HG03575 (cell line): ENCODE data around the gene C21orf91.

Experiments
- ATAC-seq: cut with Tn5 transposase; IDR thresholded peaks from one replicate; pipeline ENCODE4 v1.9.1; 2021; ENCODE audit not compliant: unreplicated experiment, insufficient number of reproducible peaks, low FRiP score; ENCODE audit errors: extremely low read depth

Gene C21orf91

GRCh38 chr21:17799414-17800164 lies 19.6 kb downstream of the C21orf91 start:
- ATAC-seq: no peak

- no peak for ATAC-seq
Observed at GRCh38 chr21:17798796-17799195, 20.4 kb downstream of the C21orf91 start.

DNA sequence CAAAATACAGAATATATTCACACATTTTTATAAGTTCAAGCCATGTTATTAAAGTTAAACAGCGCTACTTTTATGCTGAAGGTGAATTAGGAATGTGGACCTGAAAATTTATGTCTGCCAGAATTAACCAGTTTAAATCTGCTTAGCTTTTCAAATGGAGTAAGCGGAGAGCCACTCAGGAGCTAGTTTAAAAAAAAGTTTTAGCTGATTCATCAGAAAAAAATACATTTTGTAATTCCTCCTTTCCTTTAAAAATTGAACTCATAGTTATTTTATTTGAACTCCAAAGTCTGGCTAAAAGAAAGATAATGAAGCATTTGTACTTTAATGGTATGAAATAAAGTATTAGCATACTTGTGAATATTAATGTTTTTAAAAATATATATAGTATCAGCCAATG lies 21.2 kb downstream of the C21orf91 start:
- ATAC-seq: no peak

DNA sequence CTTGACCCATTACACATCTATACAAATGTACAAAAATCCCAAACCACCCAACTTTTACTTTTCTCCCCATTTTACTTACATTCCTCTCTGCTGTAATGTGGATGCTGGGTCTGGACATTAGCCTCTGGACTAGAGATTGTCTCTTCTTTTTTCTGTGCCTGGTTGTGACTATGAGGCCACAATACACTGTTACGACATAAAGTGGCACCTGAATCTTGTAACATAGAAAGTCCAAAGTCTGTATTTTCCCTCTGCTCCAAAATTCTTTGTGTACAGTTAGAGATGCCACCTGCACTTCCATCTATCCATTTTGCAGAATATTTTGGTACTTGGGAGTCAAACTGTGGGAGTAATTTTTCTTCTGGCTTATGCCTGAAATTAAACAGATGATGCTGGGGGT lies 22.7 kb downstream of the C21orf91 start:
- ATAC-seq: no peak

GRCh38 chr21:17796037-17796403 lies 23.1 kb downstream of the C21orf91 start:
- no peak for ATAC-seq

- ATAC-seq: no peak
Observed at GRCh38 chr21:17795146-17796036, 23.8 kb downstream of the C21orf91 start.

DNA sequence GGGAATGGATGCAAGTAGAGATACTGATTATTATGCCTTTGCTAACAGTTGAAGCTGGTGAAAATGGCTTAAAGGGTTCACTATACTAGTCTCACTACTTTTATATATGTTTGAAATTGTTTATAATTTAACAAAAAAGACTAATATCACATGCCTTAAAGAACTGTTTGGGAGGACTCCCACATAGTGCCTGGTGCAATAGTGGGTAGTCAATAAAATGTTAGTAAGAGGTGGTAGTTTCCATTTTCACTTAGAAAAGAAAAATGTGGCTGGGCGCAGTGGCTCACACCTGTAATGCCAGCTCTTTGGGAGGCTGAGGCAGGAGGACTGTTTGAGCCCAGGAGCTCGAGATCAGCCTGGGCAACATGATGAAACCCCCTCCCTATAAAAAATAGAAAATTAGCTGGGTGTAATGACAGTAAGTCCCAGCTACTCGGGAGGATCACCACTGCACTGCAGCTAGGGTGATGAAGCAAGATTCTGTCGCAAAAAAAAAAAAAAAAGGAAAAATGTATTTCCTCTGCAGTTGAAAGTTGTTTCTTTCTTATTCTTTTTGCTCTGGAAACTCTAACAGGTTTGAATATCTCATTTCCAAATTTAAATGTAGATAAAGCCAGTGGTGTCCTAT lies 24.5 kb downstream of the C21orf91 start:
- ATAC-seq: no peak

DNA sequence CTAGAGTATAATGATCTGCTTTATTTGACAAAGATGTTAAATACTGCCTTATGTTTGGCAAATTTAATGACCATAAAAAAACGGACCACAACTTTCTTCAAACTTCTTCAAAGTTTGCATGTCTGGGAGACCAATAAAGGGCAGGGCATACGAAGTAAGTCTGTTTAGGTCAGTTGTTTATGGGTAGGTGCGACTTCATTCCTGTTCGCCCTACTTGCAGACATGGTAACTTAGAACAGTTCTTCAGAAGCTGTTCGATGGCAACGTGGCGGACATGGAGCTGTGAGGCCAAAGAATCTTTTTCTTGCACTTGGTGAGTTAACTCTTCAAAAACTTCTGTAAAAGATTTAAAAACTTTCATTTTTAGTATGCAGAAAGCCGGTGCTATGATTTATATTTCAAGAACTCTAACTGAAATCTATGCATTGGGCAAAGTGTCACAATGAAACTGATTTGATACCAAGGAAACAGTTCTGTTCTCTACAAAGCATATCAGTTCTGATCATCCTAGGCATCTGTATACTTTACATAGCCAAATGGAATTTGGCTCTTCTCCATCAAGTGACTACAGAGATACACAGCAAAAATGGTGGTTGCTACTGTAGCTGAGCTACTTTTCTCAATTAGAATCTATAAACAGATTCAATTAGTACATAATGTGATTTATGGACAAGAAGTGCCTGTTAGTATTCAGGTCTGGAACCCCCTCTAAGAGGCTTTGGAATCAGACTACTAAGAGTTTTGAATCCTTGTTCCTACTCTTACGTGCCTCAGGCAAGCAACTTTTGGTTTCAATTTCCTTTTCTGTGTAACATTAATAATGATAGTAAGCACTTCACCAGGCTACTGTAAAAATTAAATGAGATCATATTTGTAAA lies 25.7 kb downstream of the C21orf91 start:
- no peak for ATAC-seq

DNA sequence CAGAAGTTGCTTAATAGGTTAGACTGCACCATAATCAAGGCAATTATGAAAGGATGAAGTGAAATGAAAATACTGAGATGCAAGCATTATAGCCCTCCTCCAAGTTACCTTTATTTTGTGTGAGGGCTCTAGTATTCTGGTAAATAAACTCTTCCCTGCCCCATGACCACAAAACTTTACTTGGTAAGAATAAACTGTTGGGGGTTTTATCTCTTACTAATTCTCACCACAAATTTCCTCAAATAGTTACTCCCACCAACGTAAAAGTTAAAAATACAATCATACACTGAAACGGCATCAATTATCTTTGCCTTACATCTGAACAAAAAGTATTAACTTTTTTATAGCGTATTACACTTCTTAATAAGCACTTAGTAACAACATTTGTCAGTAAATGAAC lies 29.5 kb downstream of the C21orf91 start:
- no peak for ATAC-seq

DNA sequence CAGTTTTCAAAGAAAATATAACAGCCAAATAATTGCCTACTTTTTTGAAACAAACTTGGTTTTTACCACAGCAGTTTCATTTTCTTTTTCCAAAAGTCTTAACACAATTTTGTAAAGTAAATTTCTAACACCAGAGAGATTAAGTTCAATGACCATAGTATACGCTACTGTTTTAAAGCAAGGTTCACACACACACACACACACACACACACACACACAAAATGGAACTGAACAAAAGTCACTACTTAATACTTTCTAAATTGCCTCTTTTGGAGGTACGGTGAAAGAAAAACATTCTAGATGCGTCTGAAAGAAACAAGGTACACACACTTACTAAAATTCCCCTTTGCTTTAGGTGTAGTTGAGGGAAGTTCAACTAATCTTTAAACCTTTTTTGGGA lies 30.1 kb downstream of the C21orf91 start:
- no peak for ATAC-seq

DNA sequence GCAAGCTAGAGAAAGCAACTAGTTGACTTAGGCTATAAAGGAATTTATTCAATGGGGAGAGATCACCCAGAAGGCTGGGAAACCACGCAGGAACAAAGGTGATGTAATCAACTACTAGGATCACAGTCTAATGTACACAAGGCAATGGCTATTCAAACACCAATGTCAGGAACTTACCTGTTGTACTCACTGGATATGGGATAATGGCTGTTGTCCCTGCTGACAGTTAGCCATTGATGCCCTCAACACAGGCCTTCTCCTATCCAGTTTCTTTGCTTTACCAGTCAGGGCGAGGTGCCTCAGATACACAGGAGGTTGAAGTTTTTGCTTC lies 32.3 kb downstream of the C21orf91 start:
- ATAC-seq: no peak

GRCh38 chr21:17786071-17786850 lies 32.9 kb downstream of the C21orf91 start:
- no peak for ATAC-seq

DNA sequence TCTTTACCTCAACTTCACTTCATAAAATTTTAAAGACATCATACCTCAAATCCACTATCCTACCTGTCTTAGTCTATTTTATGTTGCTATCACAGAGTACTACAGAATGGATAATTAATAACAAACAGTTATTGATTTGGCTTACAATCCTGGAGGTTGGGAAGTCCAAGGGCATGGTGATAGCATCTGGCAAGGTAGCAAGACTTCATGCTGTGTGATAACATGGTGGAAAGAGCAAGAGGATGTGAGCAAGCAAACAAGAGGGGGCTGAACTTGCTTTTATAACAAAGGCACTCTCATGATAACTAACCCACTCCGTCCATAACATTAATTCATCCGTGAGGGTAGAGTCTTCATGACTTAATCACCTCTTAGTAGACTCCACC lies 33.8 kb downstream of the C21orf91 start:
- no peak for ATAC-seq

DNA sequence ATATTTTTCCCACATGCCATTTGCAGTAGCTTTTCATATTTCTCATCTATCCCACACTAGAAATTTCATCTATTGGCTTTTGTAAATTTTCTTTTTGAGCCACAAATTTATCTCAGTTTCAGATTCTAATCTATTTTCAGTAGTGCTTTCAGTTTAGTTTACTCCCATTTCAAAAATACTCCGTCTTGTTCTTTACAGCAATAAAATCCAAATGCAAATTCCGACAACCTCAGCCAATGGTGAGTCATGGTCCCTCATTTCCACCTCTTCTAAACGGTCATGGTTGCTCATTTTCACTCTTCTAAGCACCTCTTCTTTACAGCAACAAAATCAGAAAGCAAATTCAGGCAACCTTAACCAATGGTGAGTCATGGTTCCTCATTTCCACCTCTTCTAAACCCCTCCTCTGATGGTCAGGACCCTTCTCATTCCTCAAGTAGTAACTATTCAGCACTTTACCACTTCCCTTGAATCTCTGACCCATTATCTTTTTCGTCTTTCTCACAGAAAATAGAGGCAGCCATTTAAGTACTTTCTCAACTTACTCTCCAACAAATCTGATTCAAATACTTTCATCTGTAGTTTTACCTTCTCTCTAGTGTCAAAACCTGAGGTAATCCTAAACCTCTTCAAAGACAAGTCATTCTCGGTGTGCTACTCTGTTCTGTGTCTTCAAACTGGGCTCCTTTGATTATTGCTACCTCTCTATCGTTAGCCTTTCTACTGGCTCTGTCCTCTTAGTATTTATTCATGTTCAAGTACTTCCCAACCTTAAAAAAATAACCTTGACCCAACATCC lies 34.4 kb downstream of the C21orf91 start:
- peak; percentile 38 for ATAC-seq

GRCh38 chr21:17784180-17784598 lies 35.0 kb downstream of the C21orf91 start:
- ATAC-seq: peak; percentile 38

DNA sequence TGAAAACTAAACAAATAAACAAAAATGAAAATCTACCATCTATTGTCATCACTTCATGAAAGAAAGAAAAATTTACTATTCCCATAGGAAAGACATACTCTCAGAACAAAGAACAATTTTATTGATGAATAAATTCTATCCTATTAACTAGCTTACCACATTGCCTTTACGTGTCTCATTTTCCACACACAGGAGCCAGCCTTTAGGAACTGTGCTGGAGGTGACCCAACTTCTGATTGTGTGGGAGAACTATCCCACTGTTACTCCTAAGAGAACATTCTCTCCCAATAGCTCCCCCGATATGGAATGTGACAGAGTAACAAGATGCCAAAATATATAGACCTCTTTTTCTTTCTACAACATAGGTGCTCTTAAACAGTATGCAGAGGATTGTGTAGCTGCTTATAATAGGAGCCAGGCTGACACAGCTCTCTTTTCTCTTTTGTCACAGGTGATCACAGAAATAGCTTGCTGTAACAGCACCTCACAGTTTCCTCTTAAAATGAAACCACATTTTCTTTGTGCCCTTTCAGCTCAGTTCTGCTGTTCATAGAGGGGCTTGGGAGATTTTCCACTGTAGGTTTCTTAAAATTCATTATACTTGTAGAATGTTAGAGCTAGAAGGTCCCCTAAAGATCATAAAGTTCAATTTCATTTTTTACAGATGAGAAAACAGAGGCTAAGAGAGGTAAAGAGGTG lies 35.5 kb downstream of the C21orf91 start:
- ATAC-seq: no peak

DNA sequence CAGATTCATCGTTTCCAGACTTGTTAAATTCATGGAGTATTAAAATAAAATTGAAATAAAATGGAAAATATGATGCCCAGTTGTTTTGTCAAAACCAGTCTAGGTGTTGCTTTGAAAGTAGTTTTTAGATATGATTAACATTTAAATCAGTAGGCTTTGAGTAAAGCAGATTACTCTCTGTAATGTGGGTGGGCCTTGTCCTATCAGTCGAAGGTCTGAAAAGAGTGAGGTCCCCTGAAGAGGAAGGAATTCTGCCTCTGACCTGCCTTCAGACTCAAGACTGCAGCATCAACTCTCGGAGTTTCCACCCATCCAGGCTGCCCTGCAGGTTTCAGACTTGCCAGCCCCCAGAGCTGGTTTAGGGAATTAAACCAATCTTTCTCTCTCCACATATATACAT lies 36.2 kb downstream of the C21orf91 start:
- ATAC-seq: no peak
